Testis (tissue), 3 donors: ENCODE measurements around the gene VWC2L. TPM values are rescaled to one million over a fixed set of nuclear protein-coding genes. Genes with fewer than 3 reads are reported as not detected.

Source experiments
- DNase-seq: peaks from one replicate; pipeline ENCODE4 v3.0.0-alpha.2; 2019
- H3K27ac ChIP-seq, 2 donors: fragments of 200-600 bp; sonication (generic); one replicate each; pipeline ENCODE4 v1.5.1; 2019
- H3K27me3 ChIP-seq: fragments of 200-600 bp; sonication (generic); one replicate; pipeline ENCODE4 v1.5.1; 2019
- H3K36me3 ChIP-seq: fragments of 200-600 bp; sonication (generic); one replicate; pipeline ENCODE4 v1.5.1; 2017; ENCODE audit warnings: low read depth; ENCODE audit errors: missing control alignments
- H3K4me1 ChIP-seq: fragments of 200-600 bp; sonication (generic); one replicate; pipeline ENCODE4 v1.5.1; 2019
- H3K4me3 ChIP-seq, 2 donors: fragments of 200-600 bp; sonication (generic); one replicate each; pipeline ENCODE4 v1.5.1; 2017 to 2019
- H3K9me3 ChIP-seq: fragments of 200-600 bp; sonication (generic); one replicate; pipeline ENCODE4 v1.5.1; 2017
- CTCF ChIP-seq, 3 experiments: fragments of 450-650 bp in 2 of 3; fragments of 200-600 bp in 1 of 3; sonication (generic) in 1 of 3; IDR thresholded peaks; one replicate each; pipeline ENCODE4 v1.5.1; 2016 to 2019; ENCODE audit warnings: antibody characterized with exemption in 3 of 3, mild to moderate bottlenecking in 2 of 3, moderate library complexity in 1 of 3
- POLR2A ChIP-seq: fragments of 450-650 bp; IDR thresholded peaks from one replicate; pipeline ENCODE4 v1.6.1; 2017; ENCODE audit warnings: antibody characterized with exemption, mild to moderate bottlenecking, moderate library complexity
- WGBS, 2 donors: methylation state at CpG; one replicate each; pipeline ENCODE4 v1.1.5; 2018; 5-methylcytosine and 5-hydroxymethylcytosine counted together
- intact Hi-C: fragments of 100-400 bp; cut with DNase I; formaldehyde crosslinking; loops from one replicate; pipeline ENCODE4 v1.15.1; 2023; ENCODE audit warnings: low total_unique reads
- polyA plus RNA-seq: library from polyadenylated mRNA; stranded (reverse); fragments of 350-450 nt; fragmentation: Illumina TruSeq; extraction: RNeasy Lipid Tissue Mini Kit (QIAGEN cat#74804); gene quantifications from one replicate; pipeline ENCODE4 v1.2.3, GENCODE V29; 2014; ENCODE audit warnings: low read depth, low replicate concordance; ENCODE audit not compliant: insufficient read depth
- total RNA-seq, 2 donors: library from RNA; depleted of rRNA; stranded (reverse); fragments of >200 nt; gene quantifications; one replicate each; pipeline ENCODE4 v1.2.3, GENCODE V29; 2016

Gene VWC2L
- total and polyA plus RNA-seq, 3 donors from 2014 or later = 0.13 to 1.6 (median 0.87) TPM

GRCh38 chr2:214607051-214607450 is 196.2 kb downstream of the VWC2L start:
- intact Hi-C loops = no loop called here
- no peak for TF ChIP-seq POLR2A
- no peak for TF ChIP-seq CTCF (IDR thresholded peaks at IDR 0.05)
- WGBS, 2 donors = 75 to 76% methylated on average over 4 of the region's 4 CpGs
- Histone ChIP-seq H3K4me1 (no peaks in the 10 kb centered on the region), H3K36me3 (no peaks in the 10 kb centered on the region), H3K4me3 (no peak overlapping the region), H3K27ac (no peak overlapping the region), H3K9me3 (no peaks in the 10 kb centered on the region), H3K27me3 (no peaks in the 10 kb centered on the region)
- no peak for DNase-seq

GRCh38 chr2:214611015-214611414 is 200.2 kb downstream of the VWC2L start:
- H3K36me3 ChIP-seq = no peaks in the 10 kb centered on the region
- DNase-seq = no peak
- no peaks in the 10 kb centered on the region for H3K9me3 ChIP-seq
- TF ChIP-seq POLR2A = no peak
- no peak for TF ChIP-seq CTCF (IDR thresholded peaks at IDR 0.05)
- no peak overlapping the region for H3K27ac ChIP-seq
- 48 to 60% methylated on average over 1 of the region's 1 CpG for WGBS, 2 donors
- intact Hi-C loops = no loop called here
- H3K27me3 ChIP-seq = no peaks in the 10 kb centered on the region
- no peak overlapping the region for H3K4me3 ChIP-seq
- H3K4me1 ChIP-seq = no peaks in the 10 kb centered on the region

- H3K36me3 ChIP-seq = no peaks in the 10 kb centered on the region
- H3K27ac ChIP-seq = no peak overlapping the region
- intact Hi-C loops = no loop called here
- no peaks in the 10 kb centered on the region for H3K27me3 ChIP-seq
- H3K4me1 ChIP-seq = peaks cover 4% of the 10 kb centered on the region
- TF ChIP-seq POLR2A (no peak), CTCF (IDR thresholded peaks at IDR 0.05) (no peak)
- WGBS, 2 donors = 50 to 57% methylated on average over 3 of the region's 3 CpGs
- no peak for DNase-seq
- H3K4me3 ChIP-seq = no peak overlapping the region
- H3K9me3 ChIP-seq = no peaks in the 10 kb centered on the region
These were observed 213.4 kb downstream of the VWC2L start for GRCh38 chr2:214624166-214624760.

- DNase-seq = no peak
- 66 to 73% methylated on average over 2 of the region's 2 CpGs for WGBS, 2 donors
These were observed 217.2 kb downstream of the VWC2L start for GRCh38 chr2:214628091-214628490.

More at GRCh38 chr2:214628091-214628490, 217.2 kb downstream of the VWC2L start:
- TF ChIP-seq POLR2A (no peak), CTCF (IDR thresholded peaks at IDR 0.05) (no peak)
- intact Hi-C loops = no loop called here
- no peaks in the 10 kb centered on the region for H3K36me3 ChIP-seq
- peaks cover 4% of the 10 kb centered on the region for H3K4me1 ChIP-seq
- H3K27ac ChIP-seq = no peak overlapping the region
- no peaks in the 10 kb centered on the region for H3K27me3 ChIP-seq
- no peak overlapping the region for H3K4me3 ChIP-seq
- H3K9me3 ChIP-seq = no peaks in the 10 kb centered on the region
